GDM1 (cell line): ENCODE measurements around the gene INMT.

Source experiments
- DNase-seq: peaks from one replicate; lab custom pipeline; 2025; lab: John Stamatoyannopoulos, UW

Gene INMT

DNA sequence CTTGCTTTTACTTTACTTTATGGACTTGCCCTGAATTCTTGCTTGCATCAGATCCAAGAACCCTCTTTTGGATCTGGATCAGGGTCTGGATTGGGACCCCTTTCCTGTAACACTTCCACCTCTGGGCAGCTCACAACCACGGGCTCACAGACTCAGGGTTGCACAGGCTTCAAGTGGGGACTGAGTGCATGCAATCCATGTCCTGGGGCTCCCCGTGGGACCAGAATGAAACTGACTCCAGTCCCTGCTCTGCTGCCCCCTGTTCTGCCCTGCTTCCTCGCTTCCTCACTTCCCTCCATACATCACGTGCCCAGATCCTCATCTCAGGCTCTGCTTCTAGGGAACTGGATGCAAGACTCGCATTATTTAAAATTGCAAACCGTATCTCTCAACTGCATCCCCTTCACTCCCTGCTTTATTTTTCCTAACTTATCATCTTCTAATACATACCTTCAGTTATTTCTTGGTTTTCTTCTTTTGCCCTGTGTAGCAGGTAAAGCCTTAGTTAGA lies 23.3 kb upstream of the INMT start:
- no peak for DNase-seq

DNA sequence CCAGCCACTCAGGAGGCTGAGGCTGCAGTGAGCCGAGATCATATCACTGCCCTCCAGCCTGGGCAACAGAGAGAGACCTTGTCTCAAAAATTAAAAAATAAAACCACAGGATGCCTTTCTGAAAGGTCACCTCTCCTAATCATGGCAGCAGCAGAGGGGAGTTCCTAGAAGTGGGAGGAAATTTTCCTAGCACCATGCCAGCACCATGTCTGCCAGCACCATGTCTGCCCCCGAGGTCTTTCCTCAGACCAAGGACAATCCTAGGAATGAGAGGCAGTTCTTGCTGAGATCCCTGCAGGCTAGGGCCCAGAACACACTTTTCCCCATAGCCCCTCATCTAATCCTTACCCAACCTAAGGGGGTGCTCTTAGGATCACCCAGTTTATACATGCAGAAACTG lies 22.3 kb upstream of the INMT start:
- DNase-seq = no peak

DNA sequence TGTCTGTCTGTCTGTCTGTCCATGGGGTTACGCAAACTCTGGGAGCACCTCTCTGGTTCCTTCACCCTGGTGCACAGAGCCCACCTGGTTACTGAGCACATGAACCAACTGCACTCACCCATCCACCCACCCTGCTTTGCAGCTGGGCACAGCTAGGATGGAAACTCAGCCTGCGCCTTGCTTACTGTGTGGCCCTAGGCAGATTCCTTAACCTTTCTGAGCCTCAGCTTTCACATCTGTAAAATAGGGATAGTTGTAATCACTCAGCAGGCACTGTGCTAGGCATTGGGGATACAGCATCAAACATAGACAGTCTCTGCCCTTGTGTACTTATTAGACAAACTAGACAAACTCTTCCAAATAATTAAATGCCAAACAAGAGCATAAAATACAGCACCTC lies 21.8 kb upstream of the INMT start:
- DNase-seq = no peak

DNA sequence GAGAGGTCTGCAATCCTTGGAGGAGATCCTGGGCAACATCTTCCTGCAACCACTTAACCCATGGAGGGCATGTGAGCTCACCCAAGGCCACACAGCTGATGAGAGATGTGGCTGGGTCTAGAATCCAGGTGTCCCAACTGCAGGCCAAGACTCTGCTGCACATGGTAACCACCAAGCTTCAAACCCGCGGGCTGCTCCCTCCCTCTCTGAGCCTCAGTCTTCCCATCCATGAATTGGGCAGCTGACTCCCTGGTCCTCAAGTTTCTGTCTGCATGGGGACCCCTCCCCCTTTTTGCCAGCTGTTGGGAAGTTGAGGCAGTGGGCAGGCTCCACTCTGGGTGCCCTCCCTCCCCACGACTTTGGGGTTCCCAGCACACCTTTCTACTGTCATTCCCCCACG lies 20.9 kb upstream of the INMT start:
- no peak for DNase-seq

DNA sequence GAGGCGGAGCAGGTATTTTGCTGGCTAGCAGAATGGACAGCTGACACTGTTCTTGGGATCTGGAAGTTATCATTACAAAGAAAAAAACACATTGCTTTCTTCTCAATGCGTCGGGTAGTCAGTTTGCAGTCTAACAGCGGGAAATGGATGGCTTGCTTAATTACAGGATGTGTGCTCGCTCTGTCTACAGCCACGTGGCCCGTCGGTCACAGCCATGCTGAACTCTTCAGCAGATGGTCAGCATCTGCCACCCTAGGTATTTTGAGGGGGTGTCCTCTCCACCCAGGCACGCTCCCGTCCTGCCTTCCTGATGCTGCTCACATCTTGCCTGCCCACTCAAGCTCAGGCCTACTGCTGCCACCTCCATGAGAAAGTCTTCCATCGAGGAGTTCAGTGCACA lies 20.4 kb upstream of the INMT start:
- no peak for DNase-seq

DNA sequence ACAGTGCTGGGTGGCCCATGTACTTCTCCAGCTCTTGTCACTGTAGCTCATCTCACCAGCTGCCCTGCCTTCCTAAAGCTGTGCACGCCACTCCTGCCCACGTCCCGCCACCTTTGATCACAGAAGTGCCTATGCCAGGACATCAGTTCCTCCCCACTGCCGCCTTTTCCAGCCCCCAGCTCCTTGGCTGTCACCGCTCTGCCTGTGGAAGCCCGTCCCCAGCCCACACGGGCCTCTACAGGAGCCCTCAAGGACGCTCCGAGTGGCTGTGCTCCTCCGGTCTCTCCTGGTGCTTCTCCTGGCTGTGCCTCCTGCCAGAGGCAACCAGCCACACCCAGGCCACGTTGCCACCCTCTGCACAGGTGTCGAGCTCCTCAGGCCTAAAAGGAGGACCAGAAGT lies 19.3 kb upstream of the INMT start:
- no peak for DNase-seq

DNA sequence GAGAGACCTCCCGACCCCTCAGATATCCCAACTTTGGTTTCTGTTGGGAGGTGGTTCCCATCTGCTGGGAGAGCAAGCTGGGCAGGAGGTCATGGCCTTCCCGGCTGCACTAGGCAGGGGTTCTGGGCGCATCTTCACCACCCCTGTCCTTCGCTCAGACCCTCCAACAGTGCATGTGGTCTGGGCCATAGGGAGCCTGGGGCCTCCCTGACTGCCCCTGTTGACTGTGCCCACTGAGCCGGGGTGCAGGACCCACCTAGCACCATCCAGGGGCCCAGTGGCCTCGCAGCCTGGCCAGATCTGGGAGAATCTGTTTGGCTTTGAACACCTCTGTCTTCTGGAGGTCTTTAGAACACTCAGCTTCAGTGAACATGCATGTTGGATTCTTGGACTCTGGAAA lies 18.7 kb upstream of the INMT start:
- no peak for DNase-seq

DNA sequence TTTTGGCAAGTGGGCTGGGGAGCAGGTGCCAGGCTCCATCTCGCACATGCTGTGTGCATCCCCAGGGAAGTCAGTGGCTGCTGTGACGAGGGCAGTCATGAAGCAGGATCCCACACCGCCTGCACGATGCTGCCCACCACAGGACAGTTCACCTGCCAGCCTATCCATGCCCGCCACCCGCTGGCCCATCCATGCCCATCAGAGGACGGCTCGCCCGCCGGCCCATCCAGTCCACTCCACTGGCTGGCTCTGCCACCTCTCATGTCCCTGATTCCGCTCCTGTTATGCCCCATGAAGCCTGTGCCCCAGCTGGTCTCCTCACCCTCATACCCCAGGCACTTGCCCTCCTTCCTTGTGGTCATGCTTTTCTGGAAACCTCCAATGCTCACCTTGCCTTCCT lies 18.2 kb upstream of the INMT start:
- no peak for DNase-seq

DNA sequence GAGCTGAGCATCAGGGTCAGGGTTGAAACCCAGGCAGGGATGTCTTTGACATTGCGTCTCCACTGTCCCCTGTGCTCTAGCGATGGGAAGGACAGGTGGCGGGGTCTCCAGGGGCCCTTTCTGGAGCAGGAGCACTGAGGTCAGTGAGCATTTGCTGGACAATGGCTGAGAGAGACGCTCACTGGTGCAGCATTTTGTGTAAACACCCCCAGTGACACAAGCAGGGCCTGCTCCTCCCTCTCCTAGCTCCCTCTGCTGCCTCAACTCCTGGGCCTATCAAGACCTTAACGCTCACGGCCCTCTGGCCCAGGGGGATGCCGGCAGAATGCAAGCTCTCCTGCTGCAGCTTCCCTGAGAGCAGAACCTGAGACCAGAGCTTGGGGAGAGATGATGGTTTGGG lies 17.4 kb upstream of the INMT start:
- no peak for DNase-seq

DNA sequence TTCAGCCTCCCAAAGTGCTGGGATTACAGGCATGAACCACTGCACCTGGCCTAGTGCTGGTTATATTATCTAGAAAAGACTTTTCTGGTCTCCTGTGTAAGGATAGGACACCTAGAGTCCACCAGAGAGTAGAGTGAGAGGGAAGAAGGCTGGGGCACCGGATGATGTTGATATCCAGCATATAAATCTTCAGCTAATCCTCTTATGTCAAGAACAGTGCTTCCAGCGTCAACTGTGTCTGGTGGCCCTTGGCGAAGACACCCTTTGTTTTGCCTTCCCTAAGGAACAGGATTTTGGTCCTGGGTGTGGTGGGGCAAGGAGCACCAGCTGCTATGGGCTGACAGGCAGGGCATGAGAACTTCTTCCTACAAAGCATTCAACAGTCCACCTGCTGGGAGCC lies 16.3 kb upstream of the INMT start:
- DNase-seq = no peak

DNA sequence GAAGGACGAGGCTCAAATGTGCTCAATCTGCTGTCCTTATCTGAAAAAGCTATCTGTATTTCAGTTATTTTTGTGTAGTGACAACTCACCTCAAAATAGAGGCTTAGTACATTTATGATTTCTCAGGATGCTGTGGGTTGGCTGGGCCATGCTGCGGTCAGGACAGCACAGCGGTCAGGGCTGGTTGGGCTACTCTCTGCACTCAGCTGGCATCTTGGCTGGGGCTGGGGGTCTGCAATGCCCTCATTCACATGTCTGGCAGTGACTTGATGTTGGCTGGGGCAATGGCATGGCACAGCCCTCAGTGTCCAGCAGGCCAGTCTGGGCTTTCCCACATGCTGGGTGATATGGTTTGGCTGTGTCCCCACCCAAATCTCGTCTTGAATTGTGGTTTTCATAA lies 15.6 kb upstream of the INMT start:
- DNase-seq = no peak

DNA sequence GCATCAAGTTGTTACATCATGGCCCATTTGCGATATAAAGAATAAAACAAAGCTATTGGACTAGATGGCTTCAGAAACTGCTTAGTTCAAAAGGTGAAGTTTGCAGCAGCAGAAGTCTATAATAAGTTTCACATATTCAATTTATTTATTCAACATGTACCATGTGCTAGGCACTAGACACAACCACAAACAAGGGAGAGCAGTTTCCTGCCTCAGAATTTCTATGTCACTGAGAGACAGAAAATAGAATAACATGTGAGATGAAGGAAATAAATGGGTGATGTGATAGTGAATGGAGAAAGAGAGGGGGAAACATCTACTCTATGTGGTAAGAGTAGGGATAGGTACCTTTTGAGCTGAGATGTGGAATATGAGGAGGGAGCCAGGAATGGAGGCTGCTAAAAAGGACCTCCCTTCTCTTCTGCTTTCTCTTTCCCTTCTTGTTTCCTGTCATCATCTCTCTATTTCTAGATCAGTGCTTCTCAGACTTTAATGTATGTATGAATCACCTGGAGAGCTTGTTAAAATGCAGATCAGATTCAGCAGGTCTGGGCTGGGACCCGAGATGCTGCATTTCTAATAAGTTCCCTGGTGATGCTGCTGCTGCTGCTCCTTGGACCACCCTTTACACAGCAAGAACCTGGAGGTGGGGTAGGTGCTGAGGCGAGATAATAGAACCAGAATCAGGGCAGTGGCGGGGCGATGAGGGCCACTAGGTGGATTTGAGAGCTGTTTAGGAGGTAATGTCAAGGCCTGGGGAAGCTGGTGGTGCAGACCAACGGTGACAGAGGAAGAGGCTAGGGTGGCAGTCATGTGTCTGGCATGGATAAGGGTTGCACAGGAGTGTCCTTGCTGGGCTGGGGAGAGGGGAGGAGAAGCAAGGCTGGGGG lies 13.7 kb upstream of the INMT start:
- DNase-seq = no peak

DNA sequence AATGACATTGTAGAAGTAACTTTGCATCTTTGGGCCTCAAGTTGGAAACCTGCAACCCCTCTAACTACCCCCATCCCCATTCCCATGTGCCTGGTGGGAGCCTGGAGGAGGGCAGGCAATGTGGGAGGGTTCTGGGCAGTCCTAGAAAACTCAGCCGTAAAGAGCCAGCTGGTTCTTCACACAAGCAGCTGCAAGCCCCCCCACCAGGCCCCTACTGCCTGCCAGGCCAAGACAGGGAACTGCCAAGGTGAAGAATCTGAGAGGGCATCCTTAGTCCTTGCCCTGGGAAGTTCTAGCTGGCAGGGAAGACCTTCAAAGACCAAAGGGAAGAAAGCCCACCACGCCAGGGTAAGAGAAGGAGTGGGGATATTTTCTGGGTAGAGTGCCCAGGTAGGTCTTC lies 12.2 kb upstream of the INMT start:
- DNase-seq = no peak

DNA sequence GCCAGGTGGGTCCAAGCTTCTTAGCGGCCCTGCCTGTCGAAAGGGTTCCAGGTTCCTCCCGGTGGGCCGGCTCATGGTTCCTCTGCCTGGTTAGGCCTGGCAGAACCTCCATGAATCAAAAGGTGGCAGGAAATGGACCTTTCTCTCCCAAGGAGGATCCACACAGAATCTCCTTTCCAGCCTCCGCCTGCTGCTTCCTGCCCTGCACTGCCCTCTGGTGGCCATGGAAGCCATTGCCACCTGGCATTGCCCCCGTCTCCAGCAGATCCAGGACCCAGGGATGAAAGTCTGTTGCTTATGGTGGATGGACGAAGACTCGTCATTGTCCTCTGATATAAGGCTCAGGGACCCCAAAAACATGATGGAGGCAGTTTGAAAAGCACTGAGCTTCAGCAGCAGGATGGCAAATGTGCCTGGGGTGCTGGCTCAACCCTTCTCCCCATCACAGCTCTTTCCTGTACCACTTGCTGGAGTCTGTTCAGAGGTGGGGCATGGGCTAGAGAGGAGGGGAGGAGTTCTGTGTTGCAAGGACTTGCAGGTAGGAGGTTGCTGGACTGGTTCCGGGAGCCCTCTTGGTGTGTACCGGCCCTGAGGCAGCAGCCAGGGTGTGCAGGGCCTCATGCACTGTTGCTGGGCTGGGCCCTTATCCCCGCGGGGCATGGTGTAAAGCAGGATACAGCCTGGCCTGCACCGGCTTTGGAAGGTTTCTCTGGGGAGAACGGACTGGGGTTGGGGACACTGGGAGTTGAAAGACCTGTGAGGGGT lies 11.3 kb upstream of the INMT start:
- peak; percentile 29 for DNase-seq

DNA sequence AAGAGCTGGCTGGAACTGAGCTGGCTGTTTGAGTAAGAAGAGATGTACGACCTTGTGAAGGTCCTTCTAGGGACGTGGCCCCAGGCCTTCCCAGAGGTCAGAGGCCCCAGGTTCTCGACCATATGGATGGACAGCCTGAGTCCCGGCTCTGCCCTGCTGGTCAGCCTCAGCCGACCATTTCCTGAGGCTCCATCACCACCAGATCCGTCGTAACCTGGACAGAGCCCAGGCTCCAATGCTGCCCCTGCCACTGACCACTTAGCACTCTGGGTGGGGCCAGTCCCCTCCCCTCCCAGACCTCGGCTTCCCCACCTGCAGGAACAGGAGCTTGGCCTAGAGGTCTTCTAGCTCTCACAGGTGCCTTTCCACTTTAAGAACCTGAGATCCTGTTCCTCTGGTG lies 10.6 kb upstream of the INMT start:
- DNase-seq = no peak

DNA sequence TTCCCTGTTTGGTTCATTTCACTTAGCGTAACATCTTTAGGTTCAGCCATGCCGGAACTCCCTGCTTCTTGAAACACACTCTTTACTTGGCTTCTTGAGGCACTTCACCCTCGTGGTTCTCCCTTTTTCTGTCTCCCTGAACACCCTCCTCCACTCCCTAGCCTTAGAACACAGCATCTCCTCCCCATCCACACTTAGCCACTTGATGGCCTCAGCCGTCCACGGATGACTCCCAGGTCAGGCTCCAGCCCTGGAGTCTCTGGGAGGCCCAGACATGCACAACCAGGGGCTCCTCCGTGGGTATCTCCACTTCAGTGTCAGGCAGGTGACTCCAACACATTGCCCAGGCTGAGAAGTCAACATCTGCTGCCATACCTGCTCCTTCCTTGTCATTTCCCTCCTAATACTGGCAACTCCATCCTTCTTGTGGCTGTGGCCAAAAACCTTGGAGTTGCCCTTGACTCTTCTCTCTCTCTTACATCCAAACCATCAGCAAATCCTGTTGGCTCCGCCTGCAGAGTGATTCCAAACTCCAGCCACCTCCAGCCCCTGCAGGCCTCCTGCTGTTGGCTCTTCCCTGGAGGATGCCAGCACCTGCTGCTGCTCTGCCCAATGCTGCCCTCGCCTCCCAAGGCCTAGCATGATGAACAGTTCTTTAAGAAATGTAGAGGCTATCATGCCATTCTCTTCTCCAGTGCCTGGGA lies 8.4 kb upstream of the INMT start:
- no peak for DNase-seq

DNA sequence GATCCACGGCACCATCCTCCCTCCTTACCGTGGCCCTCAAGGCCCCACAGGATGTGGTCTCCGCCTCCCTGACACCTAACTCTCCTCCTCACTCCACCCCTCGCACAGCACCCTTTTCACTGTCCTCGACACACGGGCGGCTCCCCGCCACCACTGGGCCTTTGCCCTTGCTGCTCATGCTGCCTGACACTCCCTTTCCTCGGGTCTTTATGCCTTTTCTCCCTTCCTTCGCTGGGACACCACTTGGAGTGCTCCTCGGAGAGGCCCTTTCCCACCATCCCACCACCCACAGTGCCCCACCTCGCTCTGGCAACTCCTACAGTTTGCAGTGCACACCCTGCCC lies 7.9 kb upstream of the INMT start:
- DNase-seq = no peak

DNA sequence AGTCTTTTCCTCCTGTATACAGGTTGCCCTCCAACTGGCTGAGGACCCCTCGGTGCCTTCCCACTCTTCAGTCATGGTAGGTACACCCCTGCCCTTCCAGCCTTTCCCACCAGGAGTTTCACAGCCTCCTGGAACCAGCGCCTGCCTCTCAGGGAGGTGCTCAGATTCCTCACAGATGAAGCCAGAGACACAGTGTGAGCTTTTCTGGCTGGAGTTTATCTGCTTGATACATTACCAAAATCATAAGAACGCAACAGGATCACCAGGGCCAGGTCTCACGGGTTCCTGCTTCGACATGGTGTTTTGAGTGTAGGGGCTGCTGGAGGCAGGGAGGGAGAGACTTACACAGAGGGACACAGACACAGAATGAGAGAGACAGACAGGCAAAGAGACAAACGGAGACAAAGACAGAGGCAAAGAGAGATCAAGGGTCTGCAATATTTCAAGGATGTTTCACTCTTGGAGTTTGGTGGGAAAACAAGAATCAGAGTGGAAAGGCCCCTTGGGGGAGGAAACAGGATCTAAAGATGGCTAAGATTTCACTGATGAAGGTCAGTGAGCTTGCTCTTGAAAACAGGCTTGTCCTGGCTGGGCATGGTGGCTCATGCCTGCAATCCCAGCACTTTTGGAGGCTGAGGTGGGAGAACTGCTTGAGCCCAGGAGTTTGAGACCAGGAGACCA lies 6.5 kb upstream of the INMT start:
- no peak for DNase-seq

DNA sequence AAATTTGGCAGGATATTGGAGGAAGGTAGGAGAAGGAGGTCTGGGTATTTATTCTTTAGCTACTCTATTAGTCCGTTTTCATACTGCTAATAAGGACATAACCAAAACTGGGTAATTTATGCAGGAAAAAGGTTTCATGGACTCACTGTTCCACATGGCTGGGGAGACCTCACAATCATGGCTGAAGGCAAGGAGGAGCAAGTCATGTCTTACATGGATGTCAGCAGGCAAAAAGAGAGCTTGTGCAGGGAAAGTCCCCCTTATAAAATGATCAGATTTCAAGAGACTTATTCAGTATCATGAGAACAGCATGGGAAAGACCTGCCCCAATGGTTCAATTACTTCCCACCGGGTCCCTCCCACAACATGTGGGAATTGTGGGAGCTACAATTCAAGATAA lies 1.9 kb upstream of the INMT start:
- no peak for DNase-seq

DNA sequence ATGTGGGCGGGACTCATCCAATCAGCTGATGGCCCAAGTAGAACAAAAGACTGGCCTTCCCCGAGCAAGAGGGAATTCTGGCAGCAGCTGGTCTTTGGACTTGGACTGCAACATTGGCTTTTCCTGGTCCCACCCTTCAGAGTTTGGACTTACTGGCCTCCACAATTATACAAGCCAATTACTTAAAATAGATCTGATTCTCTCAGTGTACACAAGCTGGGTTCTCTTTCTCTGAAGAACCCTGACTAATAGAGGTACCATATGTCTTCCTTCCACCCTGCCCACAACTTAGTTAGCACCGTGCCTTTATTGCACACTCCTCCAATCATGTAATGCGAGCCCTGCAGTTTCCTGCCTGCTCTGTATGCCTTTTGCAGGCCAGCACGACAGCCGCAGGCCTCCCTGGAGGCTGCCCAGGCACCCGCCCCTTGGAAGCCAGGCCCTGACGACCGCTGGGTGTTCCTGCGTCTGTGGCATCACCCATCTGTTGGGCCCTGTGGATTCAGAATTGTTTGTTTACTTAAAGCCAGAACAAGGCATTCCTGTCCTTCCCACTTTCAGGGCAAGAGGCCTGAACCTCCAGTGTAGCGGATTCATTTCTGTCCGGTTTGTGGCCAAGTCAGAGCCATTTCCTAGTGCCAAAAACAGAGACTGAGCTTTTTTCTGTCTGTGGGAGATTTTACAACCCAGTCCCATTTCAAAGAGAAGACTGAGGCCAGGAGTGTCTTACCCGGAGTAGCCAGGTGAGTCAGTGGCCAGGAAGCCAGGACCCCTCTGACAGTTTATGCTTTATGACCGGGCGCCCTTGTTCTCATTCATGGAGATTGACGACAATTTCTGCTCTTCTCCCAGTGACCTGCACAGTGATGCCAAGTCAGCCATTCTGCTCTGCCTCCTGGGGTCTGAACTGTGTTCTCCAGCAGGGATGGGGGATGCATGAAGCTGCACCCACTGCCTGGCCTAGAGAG lies 968 bp upstream of the INMT start:
- no peak for DNase-seq

DNA sequence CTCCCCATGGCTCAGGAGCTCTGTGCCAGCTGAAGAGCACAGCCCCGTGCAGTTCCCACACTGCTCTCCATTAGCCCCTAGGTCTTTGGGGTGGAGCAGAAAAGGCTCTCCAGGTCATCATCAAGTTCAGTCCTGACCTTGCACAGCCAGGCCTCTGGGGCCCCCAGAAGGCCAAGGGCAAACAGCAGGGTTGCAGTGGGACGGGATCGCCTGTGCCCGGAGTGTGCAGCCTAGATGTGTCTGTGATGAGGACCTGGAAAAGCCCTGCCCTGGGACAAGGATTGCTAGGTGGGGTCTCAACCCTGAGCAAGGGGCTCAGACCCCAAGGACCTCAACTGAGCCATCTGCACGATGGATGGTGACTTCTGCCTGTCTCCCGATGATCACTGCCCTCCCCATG lies 549 bp downstream of the INMT start:
- DNase-seq = no peak
